Mucosa of descending colon (tissue), 3 donors: ENCODE data around the gene DLK1. TPM values are rescaled to one million over a fixed set of nuclear protein-coding genes. Genes with fewer than 3 reads are reported as not detected.

Source experiments
- ATAC-seq: fragments of 200-7000 bp; cut with Tn5 transposase; one replicate; pipeline ENCODE4 v1.9.1; 2020; ENCODE audit warnings: mild to moderate bottlenecking, moderate library complexity
- DNase-seq, 3 donors: peaks; one replicate each; pipeline ENCODE4 v3.0.0-alpha.2; 2020
- H3K36me3 ChIP-seq: fragments of 200-600 bp; one replicate; pipeline ENCODE4 v1.8.0; 2021; ENCODE audit warnings: low read depth, mild to moderate bottlenecking
- H3K4me1 ChIP-seq: fragments of 200-600 bp; one replicate; pipeline ENCODE4 v1.8.0; 2021; ENCODE audit warnings: low read depth, mild to moderate bottlenecking
- H3K4me3 ChIP-seq: fragments of 200-600 bp; one replicate; pipeline ENCODE4 v1.8.0; 2021; ENCODE audit warnings: mild to moderate bottlenecking
- H3K9me3 ChIP-seq: fragments of 200-600 bp; one replicate; pipeline ENCODE4 v1.8.0; 2021; ENCODE audit warnings: mild to moderate bottlenecking
- CTCF ChIP-seq: fragments of 200-600 bp; IDR thresholded peaks from one replicate; pipeline ENCODE4 v1.8.0; 2022; ENCODE audit warnings: antibody characterized with exemption, mild to moderate bottlenecking
- intact Hi-C, 2 donors: fragments of 100-400 bp; cut with DNase I in 1 of 2; cut with micrococcal nuclease in 1 of 2; formaldehyde crosslinking; loops; one replicate each; pipeline versions ENCODE4 v1.11.0 to v1.11.1; 2022; cut with DNase I, micrococcal nuclease
- total RNA-seq, 3 donors: library from RNA; stranded (reverse); fragmentation: NEBNext Ultra II Directional in 2 of 3; extraction: Animal tissue kit (Norgen Biotek cat#: 25700) in 2 of 3; gene quantifications; one replicate each; pipeline versions ENCODE4 v1.2.1 to v1.2.4, GENCODE V29; 2021 to 2023
- donor health status: DM: no; HTN: no; CAD: no; lungs with moderate emphysema.
- donor health status: DM: no; HTN: no; CAD: no.
- donor health status: DM: no; HTN: yes; CAD: no.

Gene DLK1
- total RNA-seq, 3 donors from 2014 or later: 1.9 TPM; not detected in 2

- intact Hi-C loops: no loop called here
- ATAC-seq (no peak), DNase-seq (no peak)
- no peaks in the 10 kb centered on the region for H3K4me1 ChIP-seq
- no peaks in the 10 kb centered on the region for H3K36me3 ChIP-seq
- no peak overlapping the region for H3K4me3 ChIP-seq
- no peak for TF ChIP-seq CTCF
- no peaks in the 10 kb centered on the region for H3K9me3 ChIP-seq
Measured at GRCh38 chr14:100688598-100689461, 37.9 kb upstream of the DLK1 start.

- intact Hi-C loops: no loop called here
- H3K4me1 ChIP-seq: no peaks in the 10 kb centered on the region
- ATAC-seq (no peak), DNase-seq (no peak)
- no peaks in the 10 kb centered on the region for H3K36me3 ChIP-seq
- no peak for TF ChIP-seq CTCF
- no peak overlapping the region for H3K4me3 ChIP-seq
- no peaks in the 10 kb centered on the region for H3K9me3 ChIP-seq
Measured at GRCh38 chr14:100690672-100691071, 36.0 kb upstream of the DLK1 start.

GRCh38 chr14:100691395-100692056 is 35.2 kb upstream of the DLK1 start:
- TF ChIP-seq CTCF: no peak
- no peak for ATAC-seq
- Histone ChIP-seq H3K4me3 (no peak overlapping the region), H3K36me3 (no peaks in the 10 kb centered on the region), H3K4me1 (no peaks in the 10 kb centered on the region), H3K9me3 (no peaks in the 10 kb centered on the region)
- DNase-seq: no peak
- intact Hi-C loops: no loop called here

GRCh38 chr14:100692256-100692655 is 34.4 kb upstream of the DLK1 start:
- Histone ChIP-seq H3K4me3 (no peak overlapping the region), H3K9me3 (no peaks in the 10 kb centered on the region), H3K36me3 (no peaks in the 10 kb centered on the region), H3K4me1 (no peaks in the 10 kb centered on the region)
- intact Hi-C loops: no loop called here
- no peak for ATAC-seq
- no peak for TF ChIP-seq CTCF
- DNase-seq: no peak

- Histone ChIP-seq H3K4me3 (no peak overlapping the region), H3K36me3 (no peaks in the 10 kb centered on the region), H3K9me3 (no peaks in the 10 kb centered on the region), H3K4me1 (no peaks in the 10 kb centered on the region)
- ATAC-seq (no peak), DNase-seq (no peak)
- no peak for TF ChIP-seq CTCF
- intact Hi-C loops: no loop called here
Measured at GRCh38 chr14:100692859-100693558, 33.7 kb upstream of the DLK1 start.
